Measurements from ENCODE around the gene RFXAP.

GRCh38 chr13:36848199-36848982 is 29.4 kb downstream of the RFXAP start:
- TF ChIP-seq CTCF (optimal IDR thresholded peaks at IDR 0.05 in 1 of 3, IDR thresholded peaks at IDR 0.05 in 1 of 3, conservative IDR thresholded peaks at IDR 0.05 in 1 of 3; ENCODE audit: extremely low read depth in 1 of 3, insufficient read depth in 2 of 3, low read length in 3 of 3) = peak in 2 of 3 experiments; percentile 40 to 48
- no peak for TF ChIP-seq EZH2 (IDR thresholded peaks at IDR 0.05; ENCODE audit: low read length)

Data from keratinocyte (primary cell).